Uterus (tissue), 2 donors: Measurements from ENCODE around the gene VAMP3.

Source experiments
- POLR2A ChIP-seq, 2 donors: fragments of 450-650 bp; IDR thresholded peaks; one replicate each; pipeline ENCODE4 v1.6.1; 2016; ENCODE audit warnings: antibody characterized with exemption in 2 of 2, mild to moderate bottlenecking in 1 of 2, moderate library complexity in 1 of 2
- TF ChIP-seq, protein P1 (sequence below), 4 experiments: fragments of 200-600 bp in 2 of 4; fragments of 450-650 bp in 2 of 4; sonication (generic) in 2 of 4; IDR thresholded peaks; one replicate each; pipeline ENCODE4 v1.5.1; 2016 to 2019; ENCODE audit warnings: antibody characterized with exemption in 4 of 4, mild to moderate bottlenecking in 2 of 4, moderate library complexity in 1 of 4

DNA sequence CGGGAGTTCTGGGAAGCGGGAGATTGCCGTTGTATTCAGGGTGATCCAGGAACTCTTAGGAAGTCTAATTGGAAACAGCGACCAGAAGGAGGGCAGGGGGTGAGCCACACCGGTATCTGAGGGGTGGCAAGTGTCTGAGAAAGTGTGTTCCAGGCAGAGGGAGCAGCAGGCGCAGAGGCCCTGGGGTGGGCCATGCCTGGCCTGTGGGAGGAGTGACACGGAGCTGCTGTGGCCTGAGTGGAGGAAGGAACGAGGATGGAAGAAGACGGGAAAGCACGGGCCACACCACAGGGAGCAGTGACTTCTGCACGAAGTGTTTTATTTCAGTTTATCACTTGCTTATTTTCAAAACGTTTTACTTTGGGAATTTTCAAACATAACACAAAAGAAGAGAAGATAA is 24.3 kb downstream of the VAMP3 start:
- TF ChIP-seq POLR2A (IDR thresholded peaks at IDR 0.05) = no peak
- TF ChIP-seq, protein P1, sequence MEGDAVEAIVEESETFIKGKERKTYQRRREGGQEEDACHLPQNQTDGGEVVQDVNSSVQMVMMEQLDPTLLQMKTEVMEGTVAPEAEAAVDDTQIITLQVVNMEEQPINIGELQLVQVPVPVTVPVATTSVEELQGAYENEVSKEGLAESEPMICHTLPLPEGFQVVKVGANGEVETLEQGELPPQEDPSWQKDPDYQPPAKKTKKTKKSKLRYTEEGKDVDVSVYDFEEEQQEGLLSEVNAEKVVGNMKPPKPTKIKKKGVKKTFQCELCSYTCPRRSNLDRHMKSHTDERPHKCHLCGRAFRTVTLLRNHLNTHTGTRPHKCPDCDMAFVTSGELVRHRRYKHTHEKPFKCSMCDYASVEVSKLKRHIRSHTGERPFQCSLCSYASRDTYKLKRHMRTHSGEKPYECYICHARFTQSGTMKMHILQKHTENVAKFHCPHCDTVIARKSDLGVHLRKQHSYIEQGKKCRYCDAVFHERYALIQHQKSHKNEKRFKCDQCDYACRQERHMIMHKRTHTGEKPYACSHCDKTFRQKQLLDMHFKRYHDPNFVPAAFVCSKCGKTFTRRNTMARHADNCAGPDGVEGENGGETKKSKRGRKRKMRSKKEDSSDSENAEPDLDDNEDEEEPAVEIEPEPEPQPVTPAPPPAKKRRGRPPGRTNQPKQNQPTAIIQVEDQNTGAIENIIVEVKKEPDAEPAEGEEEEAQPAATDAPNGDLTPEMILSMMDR (IDR thresholded peaks at IDR 0.05) = no peak
